Fibroblast of villous mesenchyme (primary cell): ENCODE measurements around the gene PLA2G4A. TPM values are rescaled to one million over a fixed set of nuclear protein-coding genes. Genes with fewer than 3 reads are reported as not detected.
A peak's percentile ranks its signal among the peaks of the same experiment; 100 is the strongest.

Experiments
- DNase-seq: peaks from one replicate; pipeline ENCODE4 v3.0.0-alpha.2; 2010; ENCODE audit warnings: low read depth
- H3K4me3 ChIP-seq: 2 replicates; pipeline ENCODE4 v1.5.1; 2011; ENCODE audit warnings: low read depth, mild to moderate bottlenecking, low read length
- CTCF ChIP-seq: IDR thresholded peaks from 2 replicates; pipeline ENCODE4 v1.5.1; 2012; ENCODE audit warnings: low read depth, mild to moderate bottlenecking, low read length; ENCODE audit not compliant: insufficient read depth
- total RNA-seq: library from RNA; depleted of rRNA; stranded (reverse); fragments of >200 nt; gene quantifications from 2 replicates; pipeline ENCODE4 v1.2.3, GENCODE V29; 2012

Gene PLA2G4A
- total RNA-seq, 1 donor = 12.1 TPM

GRCh38 chr1:186829686-186830587 is 1.2 kb downstream of the PLA2G4A start:
- DNase-seq = no peak
- no peak for TF ChIP-seq CTCF
- H3K4me3 ChIP-seq = peak overlapping the region; percentile 74

GRCh38 chr1:186831168-186831567 is 2.4 kb downstream of the PLA2G4A start:
- TF ChIP-seq CTCF = no peak
- no peak overlapping the region for H3K4me3 ChIP-seq
- no peak for DNase-seq

- DNase-seq = no peak
- H3K4me3 ChIP-seq = no peak overlapping the region
- no peak for TF ChIP-seq CTCF
Measured at GRCh38 chr1:186834399-186834958, 5.7 kb downstream of the PLA2G4A start.

- TF ChIP-seq CTCF = no peak
- no peak overlapping the region for H3K4me3 ChIP-seq
- no peak for DNase-seq
Measured at GRCh38 chr1:186835448-186835847, 6.7 kb downstream of the PLA2G4A start.

GRCh38 chr1:186837806-186838205 is 9.1 kb downstream of the PLA2G4A start:
- H3K4me3 ChIP-seq = no peak overlapping the region
- no peak for DNase-seq
- TF ChIP-seq CTCF = no peak

- no peak for DNase-seq
- H3K4me3 ChIP-seq = no peak overlapping the region
- TF ChIP-seq CTCF = no peak
Measured at GRCh38 chr1:186838380-186839040, 9.8 kb downstream of the PLA2G4A start.
